SK-N-SH (cell line): ENCODE measurements around the gene ASTN2. TPM values are rescaled to one million over a fixed set of nuclear protein-coding genes. Genes with fewer than 3 reads are reported as not detected.
A peak's percentile ranks its signal among the peaks of the same experiment; 100 is the strongest.

ENCODE experiments used
- CTCF ChIA-PET: fragments of 300-600, 350-600 bp; formaldehyde crosslinking; extraction: SDS; loops from one replicate; lab custom pipeline; 2021; lab: Yijun Ruan, JAX
- POLR2A ChIA-PET: fragments of 350-600 bp; sonication (Branson Sonifier 250); formaldehyde crosslinking; extraction: SDS; loops from one replicate; lab custom pipeline; 2020; ENCODE audit warnings: antibody characterized with exemption, inconsistent platforms; lab: Yijun Ruan, JAX
- DNase-seq: peaks from one replicate; pipeline ENCODE4 v3.0.0; 2012
- H2AFZ ChIP-seq: fragments of 200-600 bp; sonication (generic); 2 replicates; pipeline ENCODE4 v1.8.1; 2016; ENCODE audit warnings: antibody characterized with exemption, mild to moderate bottlenecking, low read depth
- H3F3A ChIP-seq: fragments of 200-600 bp; sonication (generic); replicated peaks from 2 replicates; pipeline ENCODE3; 2016; ENCODE audit warnings: antibody characterized with exemption, mild to moderate bottlenecking; ENCODE audit not compliant: insufficient read depth
- H3K27ac ChIP-seq, 2 experiments: fragments of 200-500 bp in 1 of 2; fragments of 200-600 bp in 1 of 2; sonication (Bioruptor generic) in 1 of 2; sonication (generic), shearing (Covaris generic) in 1 of 2; 2 replicates each; pipeline versions ENCODE4 v1.5.1 to v1.6.1; 2014 to 2016; ENCODE audit warnings: low read depth in 2 of 2, inconsistent platforms in 1 of 2, low read length in 1 of 2, mild to moderate bottlenecking in 1 of 2, mixed read lengths in 1 of 2
- H3K27me3 ChIP-seq: fragments of 200-600 bp; sonication (generic), shearing (Covaris generic); 2 replicates; pipeline ENCODE4 v1.6.1; 2016; ENCODE audit warnings: mixed run types; ENCODE audit not compliant: insufficient read depth
- H3K36me3 ChIP-seq, 2 experiments: fragments of 200-500 bp in 1 of 2; fragments of 200-600 bp in 1 of 2; sonication (Bioruptor generic) in 1 of 2; sonication (generic) in 1 of 2; replicated peaks in 1 of 2; 2 replicates each; pipeline versions ENCODE3 to v1.5.1; 2014 to 2016; ENCODE audit warnings: low read length in 1 of 2, mild to moderate bottlenecking in 1 of 2; ENCODE audit not compliant: insufficient read depth in 2 of 2, control insufficient read depth in 1 of 2
- H3K4me1 ChIP-seq, 2 experiments: fragments of 200-500 bp in 1 of 2; fragments of 200-600 bp in 1 of 2; sonication (Bioruptor generic) in 1 of 2; sonication (generic), shearing (Covaris generic) in 1 of 2; 2 replicates each; pipeline versions ENCODE4 v1.5.1 to v1.6.1; 2014 to 2016; ENCODE audit warnings: low read depth in 1 of 2, low read length in 1 of 2, mixed run types in 1 of 2; ENCODE audit not compliant: insufficient read depth in 2 of 2, control insufficient read depth in 1 of 2
- H3K4me2 ChIP-seq: fragments of 200-600 bp; sonication (generic), shearing (Covaris generic); 2 replicates; pipeline ENCODE4 v1.6.1; 2017; ENCODE audit warnings: mixed run types
- H3K4me3 ChIP-seq, 2 experiments: fragments of 200-500 bp in 1 of 2; fragments of 200-600 bp in 1 of 2; sonication (Bioruptor generic) in 1 of 2; sonication (generic), shearing (Covaris generic) in 1 of 2; 2 replicates each; pipeline versions ENCODE4 v1.5.1 to v1.8.1; 2014 to 2016; ENCODE audit warnings: low read depth in 2 of 2, inconsistent platforms in 1 of 2, low read length in 1 of 2, mild to moderate bottlenecking in 1 of 2, mixed read lengths in 1 of 2, moderate library complexity in 1 of 2
- H3K79me2 ChIP-seq: fragments of 200-600 bp; sonication (generic); 2 replicates; pipeline ENCODE4 v1.8.1; 2017; ENCODE audit warnings: mild to moderate bottlenecking; ENCODE audit not compliant: insufficient read depth
- H3K9ac ChIP-seq: fragments of 200-600 bp; sonication (generic); 2 replicates; pipeline ENCODE4 v1.6.1; 2017; ENCODE audit warnings: mixed run types
- H3K9me2 ChIP-seq: fragments of 200-600 bp; sonication (generic); 2 replicates; pipeline ENCODE4 v1.6.1; 2017; ENCODE audit warnings: mixed run types
- H3K9me3 ChIP-seq: fragments of 200-600 bp; sonication (generic); 2 replicates; pipeline ENCODE4 v1.6.1; 2017; ENCODE audit warnings: mixed run types, mild to moderate bottlenecking, moderate library complexity
- H4K20me1 ChIP-seq: fragments of 200-600 bp; sonication (generic); 2 replicates; pipeline ENCODE4 v1.6.1; 2017; ENCODE audit warnings: mild to moderate bottlenecking, mixed run types; ENCODE audit not compliant: insufficient read depth
- CHD2 ChIP-seq: fragments of 150-350 bp; IDR thresholded peaks from 2 replicates; pipeline ENCODE4 v1.6.1; 2018; ENCODE audit warnings: low read length; ENCODE audit not compliant: partially characterized antibody
- ELF1 ChIP-seq: IDR thresholded peaks from 2 replicates; pipeline ENCODE4 v1.4.0; 2012
- GATA2 ChIP-seq: sonication (generic); formaldehyde crosslinking; IDR thresholded peaks from 2 replicates; pipeline ENCODE4 v1.5.0; 2020; ENCODE audit warnings: mild to moderate bottlenecking, missing genetic modification reagents
- MXI1 ChIP-seq: IDR thresholded peaks from 2 replicates; pipeline ENCODE4 v1.6.1; 2012; ENCODE audit warnings: mild to moderate bottlenecking, low read depth, low read length, improper control_type of control experiment
- POLR2AphosphoS5 ChIP-seq: IDR thresholded peaks from 2 replicates; pipeline ENCODE4 v1.6.1; 2012; ENCODE audit warnings: low read depth, low read length
- RCOR1 ChIP-seq: fragments of 150-350 bp; IDR thresholded peaks from 2 replicates; pipeline ENCODE4 v1.6.1; 2017; ENCODE audit warnings: antibody characterized with exemption, low read length
- RXRA ChIP-seq: IDR thresholded peaks from 2 replicates; pipeline ENCODE4 v1.4.0; 2012; ENCODE audit warnings: low read depth, mild to moderate bottlenecking, borderline replicate concordance
- SMC3 ChIP-seq: IDR thresholded peaks from 2 replicates; pipeline ENCODE4 v1.6.1; 2012; ENCODE audit warnings: low read depth, low read length, improper control_type of control experiment
- WGBS: methylation state at CpG from one replicate; pipeline ENCODE4 v1.1.6; 2017; ENCODE audit warnings: low lambda C conversion rate; 5-methylcytosine and 5-hydroxymethylcytosine counted together
- polyA plus RNA-seq, 3 experiments: library from polyadenylated mRNA; depleted of rRNA; stranded (reverse); fragments of >200 nt; gene quantifications; 2 replicates each; pipeline ENCODE4 v1.2.3, GENCODE V29; 2012
- TF ChIP-seq, protein P1 (sequence below): fragments of 200-600 bp; sonication (generic); IDR thresholded peaks from 2 replicates; pipeline ENCODE4 v1.6.1; 2017; ENCODE audit warnings: antibody characterized with exemption, mild to moderate bottlenecking, moderate library complexity
- TF ChIP-seq, protein P2 (sequence below): IDR thresholded peaks from 2 replicates; pipeline ENCODE4 v1.4.0; 2012; ENCODE audit warnings: low read depth, borderline replicate concordance
- TF ChIP-seq, protein P3 (sequence below): IDR thresholded peaks from 2 replicates; pipeline ENCODE4 v1.6.1; 2012; ENCODE audit warnings: mild to moderate bottlenecking, low read depth, low read length, moderate library complexity
- TF ChIP-seq, protein P4 (sequence below): IDR thresholded peaks from 2 replicates; pipeline ENCODE4 v1.4.0; 2012; ENCODE audit warnings: low read depth
- TF ChIP-seq, protein P5 (sequence below): IDR thresholded peaks from 2 replicates; pipeline ENCODE4; 2012

The ASTN2 gene
- polyA plus RNA-seq, 1 of the 3 experiments (the other 2 are of a cell fraction) = 6.6 TPM

DNA sequence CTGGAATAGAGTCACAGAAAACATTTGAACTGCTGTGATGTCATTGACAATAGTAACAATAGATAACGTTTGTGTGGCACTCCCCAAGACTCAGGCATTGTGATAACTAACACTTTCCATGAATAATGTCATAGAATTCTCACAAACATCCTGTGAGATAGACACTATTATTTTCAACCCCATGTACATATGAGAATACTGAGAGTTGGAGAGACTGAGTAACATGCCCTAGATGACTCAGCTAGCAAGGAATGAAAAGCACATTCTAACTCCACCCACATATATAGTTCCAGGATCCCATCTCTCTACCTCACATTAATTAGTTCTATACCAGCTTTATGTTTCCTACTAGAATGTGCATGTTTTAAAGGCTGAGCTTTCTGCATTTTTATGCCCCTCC, 71.4 kb downstream of the ASTN2 start (continued):
- TF ChIP-seq, protein P1, sequence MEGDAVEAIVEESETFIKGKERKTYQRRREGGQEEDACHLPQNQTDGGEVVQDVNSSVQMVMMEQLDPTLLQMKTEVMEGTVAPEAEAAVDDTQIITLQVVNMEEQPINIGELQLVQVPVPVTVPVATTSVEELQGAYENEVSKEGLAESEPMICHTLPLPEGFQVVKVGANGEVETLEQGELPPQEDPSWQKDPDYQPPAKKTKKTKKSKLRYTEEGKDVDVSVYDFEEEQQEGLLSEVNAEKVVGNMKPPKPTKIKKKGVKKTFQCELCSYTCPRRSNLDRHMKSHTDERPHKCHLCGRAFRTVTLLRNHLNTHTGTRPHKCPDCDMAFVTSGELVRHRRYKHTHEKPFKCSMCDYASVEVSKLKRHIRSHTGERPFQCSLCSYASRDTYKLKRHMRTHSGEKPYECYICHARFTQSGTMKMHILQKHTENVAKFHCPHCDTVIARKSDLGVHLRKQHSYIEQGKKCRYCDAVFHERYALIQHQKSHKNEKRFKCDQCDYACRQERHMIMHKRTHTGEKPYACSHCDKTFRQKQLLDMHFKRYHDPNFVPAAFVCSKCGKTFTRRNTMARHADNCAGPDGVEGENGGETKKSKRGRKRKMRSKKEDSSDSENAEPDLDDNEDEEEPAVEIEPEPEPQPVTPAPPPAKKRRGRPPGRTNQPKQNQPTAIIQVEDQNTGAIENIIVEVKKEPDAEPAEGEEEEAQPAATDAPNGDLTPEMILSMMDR = no peak
- TF ChIP-seq GATA2 (CRISPR knock-in tag) (no peak), POLR2AphosphoS5 (no peak), SMC3 (no peak), ELF1 (no peak), RXRA (no peak), MXI1 (no peak)
- TF ChIP-seq, protein P2, sequence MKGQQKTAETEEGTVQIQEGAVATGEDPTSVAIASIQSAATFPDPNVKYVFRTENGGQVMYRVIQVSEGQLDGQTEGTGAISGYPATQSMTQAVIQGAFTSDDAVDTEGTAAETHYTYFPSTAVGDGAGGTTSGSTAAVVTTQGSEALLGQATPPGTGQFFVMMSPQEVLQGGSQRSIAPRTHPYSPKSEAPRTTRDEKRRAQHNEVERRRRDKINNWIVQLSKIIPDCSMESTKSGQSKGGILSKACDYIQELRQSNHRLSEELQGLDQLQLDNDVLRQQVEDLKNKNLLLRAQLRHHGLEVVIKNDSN = no peak
- TF ChIP-seq, protein P3, sequence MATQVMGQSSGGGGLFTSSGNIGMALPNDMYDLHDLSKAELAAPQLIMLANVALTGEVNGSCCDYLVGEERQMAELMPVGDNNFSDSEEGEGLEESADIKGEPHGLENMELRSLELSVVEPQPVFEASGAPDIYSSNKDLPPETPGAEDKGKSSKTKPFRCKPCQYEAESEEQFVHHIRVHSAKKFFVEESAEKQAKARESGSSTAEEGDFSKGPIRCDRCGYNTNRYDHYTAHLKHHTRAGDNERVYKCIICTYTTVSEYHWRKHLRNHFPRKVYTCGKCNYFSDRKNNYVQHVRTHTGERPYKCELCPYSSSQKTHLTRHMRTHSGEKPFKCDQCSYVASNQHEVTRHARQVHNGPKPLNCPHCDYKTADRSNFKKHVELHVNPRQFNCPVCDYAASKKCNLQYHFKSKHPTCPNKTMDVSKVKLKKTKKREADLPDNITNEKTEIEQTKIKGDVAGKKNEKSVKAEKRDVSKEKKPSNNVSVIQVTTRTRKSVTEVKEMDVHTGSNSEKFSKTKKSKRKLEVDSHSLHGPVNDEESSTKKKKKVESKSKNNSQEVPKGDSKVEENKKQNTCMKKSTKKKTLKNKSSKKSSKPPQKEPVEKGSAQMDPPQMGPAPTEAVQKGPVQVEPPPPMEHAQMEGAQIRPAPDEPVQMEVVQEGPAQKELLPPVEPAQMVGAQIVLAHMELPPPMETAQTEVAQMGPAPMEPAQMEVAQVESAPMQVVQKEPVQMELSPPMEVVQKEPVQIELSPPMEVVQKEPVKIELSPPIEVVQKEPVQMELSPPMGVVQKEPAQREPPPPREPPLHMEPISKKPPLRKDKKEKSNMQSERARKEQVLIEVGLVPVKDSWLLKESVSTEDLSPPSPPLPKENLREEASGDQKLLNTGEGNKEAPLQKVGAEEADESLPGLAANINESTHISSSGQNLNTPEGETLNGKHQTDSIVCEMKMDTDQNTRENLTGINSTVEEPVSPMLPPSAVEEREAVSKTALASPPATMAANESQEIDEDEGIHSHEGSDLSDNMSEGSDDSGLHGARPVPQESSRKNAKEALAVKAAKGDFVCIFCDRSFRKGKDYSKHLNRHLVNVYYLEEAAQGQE = no peak
- TF ChIP-seq, protein P4, sequence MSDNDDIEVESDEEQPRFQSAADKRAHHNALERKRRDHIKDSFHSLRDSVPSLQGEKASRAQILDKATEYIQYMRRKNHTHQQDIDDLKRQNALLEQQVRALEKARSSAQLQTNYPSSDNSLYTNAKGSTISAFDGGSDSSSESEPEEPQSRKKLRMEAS = no peak

DNA sequence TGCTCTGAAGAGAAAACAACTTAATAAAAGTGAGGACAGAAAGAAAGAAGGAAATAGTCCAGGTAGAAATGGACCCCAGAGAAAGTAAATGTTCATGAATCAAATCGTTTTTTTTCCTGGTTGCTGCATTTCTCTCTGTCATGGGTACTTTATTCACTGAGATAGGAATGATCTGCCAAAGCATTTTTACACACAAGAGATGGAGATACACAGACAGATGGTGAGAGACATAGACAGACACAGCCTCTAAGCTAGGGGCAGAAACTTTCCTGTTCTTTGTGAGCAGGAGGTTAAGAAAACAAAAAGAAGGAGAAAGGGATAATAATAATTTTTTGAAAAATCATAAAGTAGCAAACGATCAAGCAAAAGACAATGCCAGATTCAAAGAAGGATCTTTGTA, 73.7 kb downstream of the ASTN2 start:
- Histone ChIP-seq H3K36me3 (no peaks in the 10 kb centered on the region), H3K27ac (peak overlapping the region in 1 of 2 experiments; percentile 73; a peak in 2 of 4 replicates), H4K20me1 (no peaks in the 10 kb centered on the region), H2AFZ (no peak overlapping the region), H3K27me3 (no peaks in the 10 kb centered on the region), H3F3A (no peaks in the 10 kb centered on the region), H3K4me1 (peaks cover 0 to 44% of the 10 kb centered on the region in 2 experiments; a peak in 2 of 4 replicates), H3K9ac (no peak overlapping the region), H3K79me2 (no peaks in the 10 kb centered on the region), H3K4me2 (no peak overlapping the region), H3K9me2 (no peaks in the 10 kb centered on the region), H3K9me3 (no peaks in the 10 kb centered on the region), H3K4me3 (no peak overlapping the region)
- DNase-seq = no peak
- ChIA-PET CTCF (interaction anchor here (0.5 to 1.6 kb wide), 2 partner anchors 71 to 90 kb away, joined by 3 read pairs; no protein-coding TSS in a partner anchor), POLR2A (no interaction called here)
- WGBS = 6% methylated on average over 2 of the region's 2 CpGs
- TF ChIP-seq, protein P5, sequence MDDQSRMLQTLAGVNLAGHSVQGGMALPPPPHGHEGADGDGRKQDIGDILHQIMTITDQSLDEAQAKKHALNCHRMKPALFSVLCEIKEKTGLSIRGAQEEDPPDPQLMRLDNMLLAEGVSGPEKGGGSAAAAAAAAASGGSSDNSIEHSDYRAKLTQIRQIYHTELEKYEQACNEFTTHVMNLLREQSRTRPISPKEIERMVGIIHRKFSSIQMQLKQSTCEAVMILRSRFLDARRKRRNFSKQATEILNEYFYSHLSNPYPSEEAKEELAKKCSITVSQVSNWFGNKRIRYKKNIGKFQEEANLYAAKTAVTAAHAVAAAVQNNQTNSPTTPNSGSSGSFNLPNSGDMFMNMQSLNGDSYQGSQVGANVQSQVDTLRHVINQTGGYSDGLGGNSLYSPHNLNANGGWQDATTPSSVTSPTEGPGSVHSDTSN = no peak
- TF ChIP-seq RCOR1 (no peak), CHD2 (no peak), ELF1 (no peak)
